ENCODE measurements around the gene SEPHS1.
"Not testable (repeated sequence)": the region's sequence is repeated elsewhere in the genome, so short reads cannot be mapped to it uniquely, and the experiment has no call there.

The SEPHS1 gene

GRCh38 chr10:13291821-13292773 lies 56.0 kb downstream of the SEPHS1 start:
- H3K4me3 ChIP-seq (ENCODE audit: low read depth, low read length): no peak overlapping the region
- no peak for TF ChIP-seq CTCF (IDR thresholded peaks at IDR 0.05; ENCODE audit: low read depth, low read length, missing control alignments)
- DNase-seq (ENCODE audit: low read depth): no peak

GRCh38 chr10:13291061-13291460 lies 57.0 kb downstream of the SEPHS1 start:
- DNase-seq (ENCODE audit: low read depth): no peak
- no peak overlapping the region for H3K4me3 ChIP-seq (ENCODE audit: low read depth, low read length)
- TF ChIP-seq CTCF (IDR thresholded peaks at IDR 0.05; ENCODE audit: low read depth, low read length, missing control alignments): no peak

DNA sequence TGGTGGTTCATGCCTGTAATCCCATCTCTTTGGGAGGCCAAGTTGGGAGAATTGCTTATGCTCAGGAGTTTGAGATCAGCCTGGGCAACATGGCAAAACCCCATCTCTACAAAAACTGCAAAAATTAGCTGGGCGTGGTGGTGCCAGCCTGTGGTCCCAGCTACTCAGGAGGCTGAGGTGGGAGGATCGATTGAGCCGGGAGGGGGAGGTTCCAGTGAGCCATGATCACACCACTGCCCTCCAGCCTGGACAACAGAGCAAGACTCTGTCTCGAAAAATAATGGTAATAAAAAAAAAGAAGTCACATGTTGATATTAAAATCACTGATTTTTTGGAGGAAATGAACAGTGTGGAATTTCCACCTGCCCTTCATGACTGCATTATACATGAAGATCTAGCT lies 64.0 kb downstream of the SEPHS1 start:
- DNase-seq (ENCODE audit: low read depth): no peak

GRCh38 chr10:13282348-13282747 lies 65.7 kb downstream of the SEPHS1 start:
- not testable (repeated sequence) for DNase-seq (ENCODE audit: low read depth); H3K4me3 ChIP-seq (ENCODE audit: low read depth, low read length)

More for the DNA sequence above, 64.0 kb downstream of the SEPHS1 start:
- no peak overlapping the region for H3K4me3 ChIP-seq (ENCODE audit: low read depth, low read length)
- TF ChIP-seq CTCF (IDR thresholded peaks at IDR 0.05; ENCODE audit: low read depth, low read length, missing control alignments): no peak

- no peak for DNase-seq (ENCODE audit: low read depth)
- TF ChIP-seq CTCF (IDR thresholded peaks at IDR 0.05; ENCODE audit: low read depth, low read length, missing control alignments): no peak
- no peak overlapping the region for H3K4me3 ChIP-seq (ENCODE audit: low read depth, low read length)
These were observed 71.2 kb downstream of the SEPHS1 start for GRCh38 chr10:13276749-13277365.

DNA sequence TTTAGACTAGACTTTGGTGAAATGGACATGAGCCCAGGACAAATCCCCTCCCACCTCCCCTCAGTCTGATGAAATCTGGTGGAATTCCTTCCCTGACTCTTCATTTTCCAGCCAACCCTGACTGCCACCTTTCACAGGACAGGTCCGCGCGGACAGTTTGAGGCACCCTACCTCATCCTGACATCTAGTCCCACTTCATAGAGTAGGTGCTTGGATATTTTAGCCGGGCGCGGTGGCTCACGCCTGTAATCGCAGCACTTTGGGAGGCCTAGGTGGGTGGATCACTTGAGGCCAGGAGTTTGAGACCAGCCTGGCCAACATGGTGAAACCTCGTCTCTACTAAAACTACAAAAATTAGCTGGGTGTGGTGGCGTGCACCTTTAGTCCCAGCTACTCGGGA lies 71.9 kb downstream of the SEPHS1 start:
- DNase-seq (ENCODE audit: low read depth); H3K4me3 ChIP-seq (ENCODE audit: low read depth, low read length): not testable (repeated sequence)

- no peak for TF ChIP-seq CTCF (IDR thresholded peaks at IDR 0.05; ENCODE audit: low read depth, low read length, missing control alignments)
- H3K4me3 ChIP-seq (ENCODE audit: low read depth, low read length): no peak overlapping the region; the same call in 1 of the 2 replicates
- DNase-seq (ENCODE audit: low read depth): peak; percentile 12
These were observed 75.9 kb downstream of the SEPHS1 start for GRCh38 chr10:13272164-13272571.
